ENCODE data around the gene BBS4. TPM values are rescaled to one million over a fixed set of nuclear protein-coding genes. Genes with fewer than 3 reads are reported as not detected.

The BBS4 gene
- total and polyA plus RNA-seq, 2 donors (not counting 3 experiments of a cell fraction or from before 2014, with no cell fraction given): 6.8 to 7.5 TPM

DNA sequence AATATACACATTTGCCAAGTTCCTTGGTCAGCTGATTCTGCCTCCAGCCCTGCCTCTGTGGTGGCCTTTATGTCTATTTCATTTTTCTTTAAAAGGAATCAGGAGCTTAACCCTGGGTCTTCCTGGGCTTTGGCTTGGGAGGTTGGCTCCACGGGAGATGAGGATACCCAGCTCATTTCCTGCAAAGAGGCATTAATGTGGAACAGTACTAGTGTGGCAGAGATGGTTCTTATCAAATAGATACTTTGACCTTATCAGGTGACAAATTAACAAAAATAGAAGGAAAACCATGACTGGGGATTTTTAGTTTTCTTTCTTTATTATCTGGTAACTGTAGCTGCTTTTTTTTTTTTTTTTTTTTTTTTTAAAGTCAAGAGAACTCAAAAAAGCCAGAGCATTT, 42.8 kb downstream of the BBS4 start:
- Histone ChIP-seq H3K27ac (ENCODE audit: insufficient read depth, low read depth, low read length) (no peak overlapping the region), H3K36me3 (ENCODE audit: control insufficient read depth in 2 of 2, extremely low read depth in 1 of 2, insufficient read depth in 2 of 2, low read length in 2 of 2) (no peaks in the 10 kb centered on the region), H3K9me1 (replicated peaks; ENCODE audit: control insufficient read depth, extremely low read depth, insufficient read depth, low read length) (no peaks in the 10 kb centered on the region), H3K79me2 (ENCODE audit: control insufficient read depth, insufficient read depth, low read length) (no peaks in the 10 kb centered on the region), H2AFZ (ENCODE audit: low read depth, low read length) (no peak overlapping the region), H3K4me3 (replicated peaks in 1 of 3; ENCODE audit: insufficient read depth in 1 of 3, low read depth in 1 of 3, low read length in 3 of 3) (no peak overlapping the region), H3K9me3 (replicated peaks; ENCODE audit: control insufficient read depth, insufficient read depth, low read length) (no peaks in the 10 kb centered on the region), H3K9ac (replicated peaks; ENCODE audit: extremely low read depth, insufficient read depth, low read length) (no peak overlapping the region), H3K4me1 (ENCODE audit: control insufficient read depth, extremely low read depth, insufficient read depth, low read length) (no peaks in the 10 kb centered on the region), H4K20me1 (replicated peaks; ENCODE audit: control insufficient read depth, extremely low read depth, insufficient read depth, low read length) (no peaks in the 10 kb centered on the region), H3K27me3 (ENCODE audit: control insufficient read depth in 2 of 2, insufficient read depth in 2 of 2, low read length in 2 of 2) (no peaks in the 10 kb centered on the region), H3K4me2 (ENCODE audit: insufficient read depth, low read length) (no peak overlapping the region)
- FAIRE-seq (no peak), DNase-seq (ENCODE audit: low read depth, low spot score) (no peak)
- intact Hi-C loops (cut with micrococcal nuclease) (no loop called here), dilution Hi-C loops (cut with MboI; ENCODE audit: extremely low pct_ligation_motif_present, low sequenced_read_pairs) (no loop called here)
- no TSS peak for BruUV-seq (replicated peaks)
- TF ChIP-seq JUN (IDR thresholded peaks at IDR 0.05; ENCODE audit: borderline replicate concordance, insufficient read depth, insufficient read length, low read depth): no peak
- TF ChIP-seq, protein P1, sequence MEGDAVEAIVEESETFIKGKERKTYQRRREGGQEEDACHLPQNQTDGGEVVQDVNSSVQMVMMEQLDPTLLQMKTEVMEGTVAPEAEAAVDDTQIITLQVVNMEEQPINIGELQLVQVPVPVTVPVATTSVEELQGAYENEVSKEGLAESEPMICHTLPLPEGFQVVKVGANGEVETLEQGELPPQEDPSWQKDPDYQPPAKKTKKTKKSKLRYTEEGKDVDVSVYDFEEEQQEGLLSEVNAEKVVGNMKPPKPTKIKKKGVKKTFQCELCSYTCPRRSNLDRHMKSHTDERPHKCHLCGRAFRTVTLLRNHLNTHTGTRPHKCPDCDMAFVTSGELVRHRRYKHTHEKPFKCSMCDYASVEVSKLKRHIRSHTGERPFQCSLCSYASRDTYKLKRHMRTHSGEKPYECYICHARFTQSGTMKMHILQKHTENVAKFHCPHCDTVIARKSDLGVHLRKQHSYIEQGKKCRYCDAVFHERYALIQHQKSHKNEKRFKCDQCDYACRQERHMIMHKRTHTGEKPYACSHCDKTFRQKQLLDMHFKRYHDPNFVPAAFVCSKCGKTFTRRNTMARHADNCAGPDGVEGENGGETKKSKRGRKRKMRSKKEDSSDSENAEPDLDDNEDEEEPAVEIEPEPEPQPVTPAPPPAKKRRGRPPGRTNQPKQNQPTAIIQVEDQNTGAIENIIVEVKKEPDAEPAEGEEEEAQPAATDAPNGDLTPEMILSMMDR (IDR thresholded peaks at IDR 0.05; ENCODE audit: extremely low read depth in 1 of 2, insufficient read depth in 1 of 2, low read depth in 1 of 2, low read length in 2 of 2): no peak
- TF ChIP-seq POLR2AphosphoS5 (IDR thresholded peaks at IDR 0.05; ENCODE audit: insufficient read depth, low read depth, low read length): no peak
- no peak for TF ChIP-seq MYC (IDR thresholded peaks at IDR 0.05; ENCODE audit: low read depth, low read length)
- TF ChIP-seq FOS (IDR thresholded peaks at IDR 0.05; ENCODE audit: borderline replicate concordance, insufficient read depth, low read length): no peak
- TF ChIP-seq, protein P2, sequence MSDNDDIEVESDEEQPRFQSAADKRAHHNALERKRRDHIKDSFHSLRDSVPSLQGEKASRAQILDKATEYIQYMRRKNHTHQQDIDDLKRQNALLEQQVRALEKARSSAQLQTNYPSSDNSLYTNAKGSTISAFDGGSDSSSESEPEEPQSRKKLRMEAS (IDR thresholded peaks at IDR 0.05; ENCODE audit: insufficient read depth, insufficient read length): no peak
- TF ChIP-seq EZH2 (IDR thresholded peaks at IDR 0.05; ENCODE audit: borderline replicate concordance, low read depth, low read length, severe bottlenecking): no peak
- no peak for TF ChIP-seq POLR2A (IDR thresholded peaks at IDR 0.05; ENCODE audit: low read depth, low read length)
- no peak for TF ChIP-seq GATA2 (IDR thresholded peaks at IDR 0.05; ENCODE audit: insufficient read depth, insufficient read length, low read depth, low read length)
- CTCF ChIA-PET: interaction anchor here (0.6 to 1.4 kb wide), 2 partner anchors 24 to 43 kb away, joined by 3 to 4 read pairs; no protein-coding TSS in a partner anchor
- POLR2A ChIA-PET: interaction anchor here (0.7 kb wide), 1 partner anchor 117 kb away, joined by 8 read pairs; no protein-coding TSS in a partner anchor
